ENCODE data around the gene ULBP3.

DNA sequence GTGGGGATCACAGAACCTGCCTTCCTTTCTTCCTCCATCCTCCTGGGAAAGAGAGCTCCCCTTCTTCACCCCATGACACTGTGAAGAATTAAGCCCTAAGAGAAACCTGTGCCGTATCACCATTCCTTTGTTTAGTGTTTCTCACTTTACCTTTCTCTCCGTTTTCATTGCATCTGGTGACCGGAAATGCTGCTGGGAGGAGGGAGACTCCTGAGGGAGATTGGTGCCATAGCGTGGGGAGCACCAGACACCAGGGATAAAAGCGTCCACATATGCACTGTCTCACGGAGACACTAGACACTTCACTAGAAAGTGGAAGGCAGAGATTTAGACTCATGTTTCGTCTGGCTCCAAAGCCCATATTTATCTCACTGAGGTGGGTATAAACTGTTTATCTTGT is 15.5 kb upstream of the ULBP3 start:
- TF ChIP-seq, protein P1, sequence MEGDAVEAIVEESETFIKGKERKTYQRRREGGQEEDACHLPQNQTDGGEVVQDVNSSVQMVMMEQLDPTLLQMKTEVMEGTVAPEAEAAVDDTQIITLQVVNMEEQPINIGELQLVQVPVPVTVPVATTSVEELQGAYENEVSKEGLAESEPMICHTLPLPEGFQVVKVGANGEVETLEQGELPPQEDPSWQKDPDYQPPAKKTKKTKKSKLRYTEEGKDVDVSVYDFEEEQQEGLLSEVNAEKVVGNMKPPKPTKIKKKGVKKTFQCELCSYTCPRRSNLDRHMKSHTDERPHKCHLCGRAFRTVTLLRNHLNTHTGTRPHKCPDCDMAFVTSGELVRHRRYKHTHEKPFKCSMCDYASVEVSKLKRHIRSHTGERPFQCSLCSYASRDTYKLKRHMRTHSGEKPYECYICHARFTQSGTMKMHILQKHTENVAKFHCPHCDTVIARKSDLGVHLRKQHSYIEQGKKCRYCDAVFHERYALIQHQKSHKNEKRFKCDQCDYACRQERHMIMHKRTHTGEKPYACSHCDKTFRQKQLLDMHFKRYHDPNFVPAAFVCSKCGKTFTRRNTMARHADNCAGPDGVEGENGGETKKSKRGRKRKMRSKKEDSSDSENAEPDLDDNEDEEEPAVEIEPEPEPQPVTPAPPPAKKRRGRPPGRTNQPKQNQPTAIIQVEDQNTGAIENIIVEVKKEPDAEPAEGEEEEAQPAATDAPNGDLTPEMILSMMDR (IDR thresholded peaks at IDR 0.05): no peak
- no peak for TF ChIP-seq EZH2phosphoT487 (IDR thresholded peaks at IDR 0.05)
